GF-D8 (cell line): ENCODE measurements around the gene MB.

Source experiments
- DNase-seq: peaks from one replicate; lab custom pipeline; 2025; lab: John Stamatoyannopoulos, UW

MB gene

GRCh38 chr22:35593891-35594470 lies 23.1 kb downstream of the MB start:
- DNase-seq: no peak

DNA sequence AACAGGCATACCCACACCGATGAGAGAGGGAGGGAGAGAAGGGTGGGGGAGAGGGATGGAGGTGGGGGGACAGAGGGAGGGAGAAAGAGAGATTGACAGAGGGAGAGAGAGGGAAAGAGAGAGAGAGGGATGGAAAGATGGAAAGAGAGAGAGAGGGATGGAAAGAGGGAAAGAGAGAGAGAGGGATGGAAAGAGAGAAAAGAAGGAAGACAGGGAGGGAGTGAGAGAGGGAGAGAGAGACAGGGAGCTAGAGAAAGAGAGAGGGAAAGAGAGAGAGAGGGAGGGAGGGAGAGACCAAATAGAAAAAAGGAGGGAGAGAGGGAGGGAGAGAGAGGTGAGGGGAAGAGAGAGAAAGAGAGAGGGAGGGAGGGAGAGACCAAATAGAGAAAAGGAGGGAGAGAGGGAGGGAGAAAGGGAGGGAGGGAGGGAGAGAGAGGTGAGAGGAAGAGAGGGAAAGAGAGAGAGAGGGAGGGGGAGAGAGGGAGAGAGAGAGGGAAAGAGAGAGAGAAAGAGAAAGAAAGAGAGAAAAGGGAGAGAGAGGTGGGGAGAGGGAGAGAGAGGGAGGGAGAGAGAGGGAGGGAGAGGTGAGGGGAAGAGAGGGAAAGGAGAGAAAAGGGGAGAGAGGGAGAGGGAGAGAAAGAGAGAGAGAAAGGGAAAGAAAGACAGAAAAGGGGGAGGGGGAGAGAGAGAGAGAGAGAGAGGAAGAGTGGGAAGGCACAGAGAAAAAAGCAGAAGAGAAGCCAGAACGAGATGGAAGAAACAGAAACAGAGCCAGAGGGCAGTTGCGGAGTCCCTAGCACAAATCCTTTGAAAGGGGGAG lies 23.8 kb downstream of the MB start:
- DNase-seq: no peak

- no peak for DNase-seq
These were observed 24.6 kb downstream of the MB start for GRCh38 chr22:35592418-35592967.

DNA sequence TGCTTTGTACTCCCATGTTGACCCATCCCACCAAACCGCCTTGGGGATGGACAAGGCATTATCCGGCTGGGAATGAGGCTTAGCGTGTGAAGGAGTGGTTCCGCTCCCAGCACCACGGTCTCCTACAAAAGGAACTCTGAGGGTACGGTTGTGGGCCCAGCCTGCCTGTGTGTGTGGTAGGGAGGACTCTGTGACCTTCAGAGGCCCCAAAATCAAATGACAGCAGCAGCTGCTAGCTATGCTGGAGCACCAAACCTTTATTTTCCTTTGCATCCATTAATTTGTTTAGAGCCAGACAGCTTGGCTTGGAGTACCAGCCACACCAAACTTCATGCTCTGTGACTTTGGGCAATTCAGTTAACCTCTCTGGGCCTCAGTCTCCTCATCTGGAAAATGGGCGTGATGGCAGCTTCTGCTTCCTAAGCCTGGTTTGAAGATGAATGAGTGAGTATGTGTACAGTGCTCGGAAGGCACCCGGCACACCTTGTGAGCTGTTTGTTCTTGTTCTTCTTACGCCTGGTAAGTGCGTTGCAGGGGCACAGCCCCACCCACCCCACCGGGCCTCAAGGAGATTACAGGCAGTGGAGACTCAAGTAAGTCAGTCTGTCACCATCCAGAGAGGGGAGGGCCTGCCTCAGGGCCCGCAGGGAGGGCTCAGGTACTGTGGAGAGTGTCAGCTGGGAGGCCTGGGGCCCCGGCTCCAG lies 25.3 kb downstream of the MB start:
- DNase-seq: no peak

DNA sequence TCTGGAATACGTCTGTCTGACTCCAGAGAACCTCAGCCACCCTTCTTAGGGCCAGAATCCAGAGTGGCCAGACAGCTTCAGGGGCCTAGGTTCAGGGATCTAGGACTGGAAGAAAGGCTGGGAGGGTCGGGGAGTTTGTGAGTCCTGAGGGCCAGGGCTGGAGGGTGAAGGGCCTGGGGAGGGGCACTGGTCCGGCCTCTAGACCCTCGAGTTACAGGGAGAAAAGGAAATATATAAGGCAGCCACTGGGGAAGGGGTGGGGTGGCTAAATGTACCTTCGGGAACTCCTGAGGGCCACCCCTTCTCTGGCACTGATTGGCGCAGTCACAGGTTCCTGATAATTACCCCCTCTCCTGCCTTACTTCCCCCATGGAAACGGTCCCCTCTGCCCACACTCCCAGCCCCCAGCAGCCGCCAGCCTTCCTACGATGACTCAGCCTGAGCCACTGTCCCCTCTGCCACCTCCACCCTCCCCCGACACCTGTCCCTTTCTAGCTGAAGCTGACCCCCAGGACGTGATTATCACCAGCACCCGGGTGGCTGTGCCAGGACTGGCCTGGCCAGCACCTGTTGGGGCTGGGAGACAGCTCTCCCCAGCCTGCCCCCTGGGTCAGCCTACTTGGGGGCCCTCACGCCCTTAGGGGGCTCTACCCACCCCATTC lies 26.4 kb downstream of the MB start:
- DNase-seq: no peak

DNA sequence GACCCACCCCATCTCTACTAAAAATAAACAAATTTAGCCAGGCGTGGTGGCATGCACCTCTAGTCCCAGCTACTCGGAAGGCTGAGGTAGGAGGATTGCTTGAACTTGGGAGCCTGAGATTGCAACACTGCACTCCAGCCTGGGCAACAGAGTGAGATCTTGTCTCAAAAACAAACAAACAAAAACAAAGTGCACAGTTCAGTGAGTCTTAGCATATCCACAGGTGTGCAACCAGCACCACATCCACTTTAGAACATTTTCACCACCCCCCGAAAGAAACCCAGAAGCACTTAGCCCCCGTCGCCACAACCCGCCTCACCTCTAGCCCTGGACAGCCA lies 27.4 kb downstream of the MB start:
- no peak for DNase-seq

DNA sequence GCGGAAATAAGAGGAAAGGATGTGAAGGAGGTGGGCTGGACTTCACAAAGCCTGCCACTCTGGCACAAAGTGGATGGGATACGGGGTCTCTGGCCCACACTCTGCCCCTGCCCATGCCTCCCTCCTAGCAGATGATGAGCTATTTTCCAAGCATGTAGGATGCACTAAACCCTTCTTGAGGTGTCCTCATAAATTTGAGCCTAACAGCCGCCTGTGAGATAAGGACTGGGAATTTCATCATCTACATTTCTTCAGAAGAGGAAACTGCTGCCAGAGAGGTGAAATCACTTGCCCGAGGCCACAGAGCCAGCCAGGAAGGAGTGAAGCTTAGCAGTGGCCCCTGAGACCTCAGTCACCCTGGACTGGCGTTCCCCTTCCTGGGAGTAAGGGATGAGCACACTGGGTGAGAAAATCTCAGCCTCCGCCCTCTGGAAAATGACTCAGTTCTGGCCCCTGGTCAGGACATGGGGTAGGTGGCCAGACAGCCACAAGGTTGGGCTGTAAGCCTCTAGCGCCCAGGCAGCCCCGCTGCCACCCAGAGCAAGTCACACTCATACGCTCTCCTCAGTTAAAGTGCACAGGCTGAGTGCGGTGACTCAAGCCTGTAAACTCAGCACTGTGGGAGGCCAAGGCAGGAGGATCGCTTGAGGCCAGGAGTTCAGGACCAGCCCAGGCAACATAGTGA lies 27.9 kb downstream of the MB start:
- DNase-seq: peak; percentile 72

DNA sequence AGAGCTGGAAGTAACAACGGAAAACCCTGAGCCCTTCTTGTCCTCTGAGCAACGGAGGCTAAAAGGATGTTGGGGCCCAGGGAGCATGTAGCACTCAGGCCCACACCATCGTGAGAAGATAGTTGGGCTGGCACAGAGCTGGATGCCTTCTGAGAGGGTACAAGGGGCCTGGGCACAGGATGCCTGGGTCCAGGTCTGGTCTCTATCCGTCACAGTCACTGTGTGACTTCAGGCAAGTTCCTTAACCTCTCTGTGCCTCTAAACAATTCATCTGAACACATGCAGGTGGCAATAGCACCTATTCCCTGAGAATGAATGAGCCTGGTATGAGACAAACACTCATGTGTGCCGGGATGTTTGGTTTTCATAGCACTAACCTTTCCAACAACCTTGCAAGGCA lies 29.2 kb downstream of the MB start:
- DNase-seq: no peak

DNA sequence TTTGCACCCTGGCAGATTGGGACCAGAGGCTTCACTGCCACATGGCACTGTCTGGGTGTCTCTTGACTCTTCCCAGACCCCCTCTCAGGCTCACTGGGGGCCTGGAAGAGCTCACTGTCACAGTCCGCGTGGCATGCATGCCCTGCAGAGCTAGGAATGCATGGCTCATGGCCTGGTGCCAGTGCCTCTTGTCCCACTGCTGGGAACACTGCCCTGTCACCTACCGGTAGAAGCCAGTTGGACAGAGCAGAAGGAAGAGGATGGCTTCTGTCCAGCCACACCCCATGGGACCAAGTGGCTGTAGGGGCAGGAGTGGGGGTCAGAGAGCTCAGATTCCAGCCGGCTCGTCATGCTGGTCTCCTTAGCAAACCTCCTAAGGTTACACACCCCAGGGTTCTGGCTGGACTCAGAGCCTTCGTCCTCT lies 29.7 kb downstream of the MB start:
- DNase-seq: no peak

DNA sequence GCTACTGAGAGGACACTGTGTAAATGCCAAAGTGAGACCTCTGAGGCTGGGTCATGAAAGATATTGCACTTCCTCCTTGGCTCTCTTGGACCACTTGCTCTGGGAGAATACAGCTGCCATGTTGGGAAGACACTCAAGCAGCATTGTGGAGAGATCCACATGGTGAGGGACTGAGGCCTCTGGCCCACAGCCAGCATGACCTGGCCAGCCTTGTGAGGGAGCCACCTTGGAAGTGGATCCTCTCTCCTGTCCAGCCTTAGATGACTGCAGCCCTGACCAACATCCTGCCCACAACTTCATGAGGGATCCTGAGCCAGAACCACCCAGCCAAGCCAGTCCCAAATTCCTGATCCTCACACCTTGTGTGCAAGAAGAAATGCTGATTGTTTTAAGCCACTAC lies 30.4 kb downstream of the MB start:
- DNase-seq: no peak

- no peak for DNase-seq
These were observed 34.1 kb downstream of the MB start for GRCh38 chr22:35582861-35583670.

GRCh38 chr22:35582218-35582860 lies 34.8 kb downstream of the MB start:
- no peak for DNase-seq

- DNase-seq: no peak
These were observed 36.1 kb downstream of the MB start for GRCh38 chr22:35581023-35581413.

GRCh38 chr22:35580351-35581022 lies 36.6 kb downstream of the MB start:
- no peak for DNase-seq

DNA sequence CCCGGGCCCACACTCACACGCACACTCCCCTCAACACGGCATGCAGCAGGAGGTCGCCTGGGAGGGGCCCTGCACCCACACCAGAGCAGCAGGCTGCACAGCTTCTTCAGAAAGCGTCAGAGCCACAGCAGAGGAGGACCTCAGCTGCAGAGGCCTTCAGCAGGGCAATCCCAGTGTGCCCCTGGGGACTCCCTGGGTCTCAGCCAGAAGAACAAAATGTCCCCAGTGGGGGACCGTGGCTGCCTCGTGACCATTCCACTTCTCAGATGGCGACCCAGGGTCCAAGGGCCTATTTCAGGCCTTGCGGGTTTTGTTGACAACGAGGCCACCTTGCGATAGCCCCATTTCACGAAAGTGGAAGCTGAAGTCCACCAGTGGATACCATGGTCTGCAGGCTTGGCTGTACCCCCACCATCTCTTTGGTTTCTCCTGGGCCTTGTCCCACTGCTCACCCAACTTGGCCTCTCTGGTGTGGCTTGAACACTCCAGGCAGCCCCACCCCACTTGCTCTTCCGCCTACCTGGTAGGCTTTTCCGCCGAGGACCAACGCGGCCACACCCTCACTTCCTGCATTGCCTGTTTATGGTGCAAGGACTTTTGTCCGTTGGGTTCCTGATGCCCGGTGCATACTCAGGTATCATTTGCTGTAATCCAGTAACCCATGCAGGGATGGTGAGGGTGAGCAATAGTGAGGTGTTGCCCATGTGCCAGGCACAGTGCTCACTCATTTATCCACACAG lies 38.1 kb downstream of the MB start:
- DNase-seq: no peak

DNA sequence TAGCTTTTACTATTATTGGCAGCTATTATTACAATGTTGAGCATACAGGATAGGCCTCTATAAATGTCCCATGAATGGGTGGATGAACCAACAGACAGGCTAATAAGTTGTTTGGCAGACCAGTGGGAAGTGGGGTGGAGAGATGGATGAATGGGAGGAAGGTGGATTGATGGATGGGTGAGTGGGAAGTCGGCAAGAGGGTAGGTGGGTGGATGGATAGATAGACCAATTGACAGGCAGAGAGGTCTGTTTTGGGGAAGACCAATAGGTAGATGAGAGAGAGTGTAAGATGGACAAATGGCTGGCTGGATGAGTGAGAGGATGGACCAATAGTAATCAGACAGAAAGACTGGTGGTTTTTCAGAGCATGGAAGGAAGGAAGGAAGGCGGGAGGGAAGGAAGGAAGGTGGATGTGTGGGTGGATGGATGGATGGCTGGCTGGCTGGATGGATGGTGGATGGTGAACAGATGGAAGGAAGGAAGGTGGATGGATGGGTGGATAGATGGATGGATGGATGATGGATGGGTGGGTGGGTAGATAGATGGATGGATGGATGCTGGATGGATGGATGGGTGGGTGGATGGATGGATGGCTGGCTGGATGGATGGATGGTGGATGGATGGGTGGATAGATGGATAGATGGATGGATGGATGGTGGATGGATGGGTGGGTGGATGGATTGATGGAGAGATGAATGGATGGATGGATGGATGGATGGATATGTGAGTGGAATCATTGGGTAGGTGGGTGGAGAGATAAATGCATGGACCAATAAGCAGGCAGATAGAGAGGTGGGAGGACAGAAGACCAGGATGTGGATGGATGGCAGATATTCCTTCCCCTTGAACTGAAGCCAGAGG lies 39.1 kb downstream of the MB start:
- no peak for DNase-seq

GRCh38 chr22:35576671-35577070 lies 40.5 kb downstream of the MB start:
- no peak for DNase-seq

GRCh38 chr22:35575116-35575748 lies 41.9 kb downstream of the MB start:
- no peak for DNase-seq
